ENCODE results near the gene SCIN.

GRCh38 chr7:12554351-12554750 is 16.2 kb upstream of the SCIN start:
- TF ChIP-seq POLR2AphosphoS5 (IDR thresholded peaks at IDR 0.05) (no peak), POLR2A (IDR thresholded peaks at IDR 0.05; ENCODE audit: low read depth) (no peak), CTCF (IDR thresholded peaks at IDR 0.05) (no peak)

All from esophagus muscularis mucosa (tissue), 3 donors.